IPS-20b (cell line): ENCODE data around the gene SH3BGRL.
"Not testable (repeated sequence)": the region's sequence is repeated elsewhere in the genome, so short reads cannot be mapped to it uniquely, and the experiment has no call there.

ENCODE experiments used
- H3K27ac ChIP-seq: one replicate; pipeline ENCODE4 v1.5.1; 2013; ENCODE audit warnings: low read length
- H3K27me3 ChIP-seq: 2 replicates; pipeline ENCODE4 v1.6.1; 2013; ENCODE audit warnings: mild to moderate bottlenecking, low read length, inconsistent platforms; ENCODE audit not compliant: insufficient read depth
- H3K36me3 ChIP-seq: 2 replicates; pipeline ENCODE4 v1.6.1; 2013; ENCODE audit warnings: low read depth, mild to moderate bottlenecking, inconsistent platforms, low read length, moderate library complexity; ENCODE audit not compliant: insufficient read depth
- H3K4me1 ChIP-seq: 2 replicates; pipeline ENCODE4 v1.6.1; 2013; ENCODE audit warnings: mild to moderate bottlenecking, control low read depth, inconsistent platforms, low read length, moderate library complexity; ENCODE audit not compliant: insufficient read depth
- H3K4me3 ChIP-seq: 2 replicates; pipeline ENCODE4 v1.5.1; 2013; ENCODE audit warnings: mild to moderate bottlenecking, low read length, inconsistent platforms
- H3K9ac ChIP-seq: 2 replicates; pipeline ENCODE4 v1.6.1; 2013; ENCODE audit warnings: low read depth, mild to moderate bottlenecking, inconsistent platforms, low read length, moderate library complexity
- H3K9me3 ChIP-seq: 2 replicates; pipeline ENCODE4 v1.6.1; 2013; ENCODE audit warnings: mild to moderate bottlenecking, low read depth, low read length, inconsistent platforms; ENCODE audit not compliant: insufficient read depth

The SH3BGRL gene

DNA sequence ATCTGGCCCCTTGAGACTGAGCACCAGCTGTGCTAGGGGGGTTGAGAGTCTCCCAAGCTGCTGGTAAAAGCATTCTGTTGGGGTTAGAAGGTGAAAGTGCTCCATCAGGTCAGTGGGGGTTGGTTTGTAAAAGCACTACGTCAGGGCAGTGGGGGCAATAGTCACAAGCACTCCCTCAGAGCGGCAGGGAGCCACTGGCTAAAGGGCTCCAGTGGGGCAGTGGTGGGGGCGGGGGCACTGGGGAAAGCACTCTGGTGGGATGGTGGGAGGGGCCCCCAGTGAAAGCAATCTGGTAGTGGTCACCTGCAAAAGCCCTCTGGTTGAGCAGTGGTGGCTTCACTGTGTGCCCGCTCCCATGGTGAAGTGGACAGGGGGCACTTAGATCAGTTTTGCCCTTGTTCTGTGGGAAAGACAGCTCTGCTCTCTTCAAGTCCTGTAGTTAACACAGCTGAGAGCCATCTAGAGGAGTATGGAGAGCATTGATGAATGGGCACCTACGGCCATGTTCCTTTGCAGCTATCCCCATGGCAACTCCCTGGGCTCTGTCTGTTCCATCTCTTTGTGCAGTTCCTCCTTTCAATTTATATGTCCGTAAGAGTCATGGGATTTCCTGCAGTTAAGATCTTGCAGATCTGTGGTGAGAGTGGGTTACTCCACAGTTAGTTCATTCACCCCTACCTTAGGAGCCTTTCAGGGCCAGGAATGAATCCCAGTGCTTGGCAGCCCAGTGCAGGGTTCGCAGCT, 106.4 kb downstream of the SH3BGRL start:
- Histone ChIP-seq H3K36me3 (no peaks in the 10 kb centered on the region), H3K9me3 (no peaks in the 10 kb centered on the region), H3K27me3 (no peaks in the 10 kb centered on the region), H3K4me1 (no peaks in the 10 kb centered on the region), H3K27ac (no peak overlapping the region), H3K9ac (no peak overlapping the region), H3K4me3 (no peak overlapping the region)

DNA sequence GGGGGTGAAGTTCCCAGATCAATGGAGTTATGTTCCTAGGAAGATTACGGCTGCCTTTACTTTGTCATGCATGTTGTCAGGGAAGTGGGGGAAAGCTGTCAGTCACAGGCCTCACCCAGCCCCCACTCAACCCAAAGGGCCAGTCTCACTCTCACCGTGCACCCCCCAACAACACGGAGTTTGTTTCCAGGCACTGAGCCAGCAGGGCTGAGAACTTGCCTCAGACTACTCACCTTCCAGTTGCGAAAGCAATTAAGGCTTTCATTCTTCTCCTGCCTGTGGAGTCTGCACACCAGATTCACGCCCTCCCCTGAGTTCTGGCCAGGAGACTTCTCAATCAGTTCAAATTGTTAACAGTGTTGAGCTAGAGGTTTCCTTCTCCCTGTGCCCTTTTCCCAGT, 114.3 kb downstream of the SH3BGRL start:
- H3K36me3 ChIP-seq: no peaks in the 10 kb centered on the region
- no peak overlapping the region for H3K4me3 ChIP-seq
- H3K27ac ChIP-seq: no peak overlapping the region
- no peak overlapping the region for H3K9ac ChIP-seq
- no peaks in the 10 kb centered on the region for H3K9me3 ChIP-seq
- no peaks in the 10 kb centered on the region for H3K27me3 ChIP-seq
- no peaks in the 10 kb centered on the region for H3K4me1 ChIP-seq

DNA sequence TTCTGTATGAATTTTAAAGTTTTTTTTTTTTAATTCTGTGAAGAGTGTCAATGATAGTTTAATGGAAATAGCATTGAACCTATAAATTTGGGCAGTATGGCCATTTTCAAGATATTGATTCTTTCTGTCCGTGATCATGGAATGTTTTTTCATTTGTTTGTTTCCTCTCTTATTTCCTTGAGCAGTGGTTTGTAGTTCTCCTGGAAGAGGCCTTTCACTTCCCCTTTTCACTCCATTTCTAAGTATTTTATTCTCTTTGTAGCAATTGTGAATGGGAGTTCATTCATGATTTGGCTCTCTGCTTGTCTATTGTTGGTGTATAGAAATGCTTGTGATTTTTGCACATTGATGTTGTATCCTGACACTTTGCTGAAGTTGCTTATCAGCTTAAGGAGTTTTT, 129.8 kb downstream of the SH3BGRL start:
- not testable (repeated sequence) for H3K4me3 ChIP-seq, H3K9me3 ChIP-seq, H3K36me3 ChIP-seq, H3K27me3 ChIP-seq, H3K4me1 ChIP-seq, H3K9ac ChIP-seq, H3K27ac ChIP-seq

DNA sequence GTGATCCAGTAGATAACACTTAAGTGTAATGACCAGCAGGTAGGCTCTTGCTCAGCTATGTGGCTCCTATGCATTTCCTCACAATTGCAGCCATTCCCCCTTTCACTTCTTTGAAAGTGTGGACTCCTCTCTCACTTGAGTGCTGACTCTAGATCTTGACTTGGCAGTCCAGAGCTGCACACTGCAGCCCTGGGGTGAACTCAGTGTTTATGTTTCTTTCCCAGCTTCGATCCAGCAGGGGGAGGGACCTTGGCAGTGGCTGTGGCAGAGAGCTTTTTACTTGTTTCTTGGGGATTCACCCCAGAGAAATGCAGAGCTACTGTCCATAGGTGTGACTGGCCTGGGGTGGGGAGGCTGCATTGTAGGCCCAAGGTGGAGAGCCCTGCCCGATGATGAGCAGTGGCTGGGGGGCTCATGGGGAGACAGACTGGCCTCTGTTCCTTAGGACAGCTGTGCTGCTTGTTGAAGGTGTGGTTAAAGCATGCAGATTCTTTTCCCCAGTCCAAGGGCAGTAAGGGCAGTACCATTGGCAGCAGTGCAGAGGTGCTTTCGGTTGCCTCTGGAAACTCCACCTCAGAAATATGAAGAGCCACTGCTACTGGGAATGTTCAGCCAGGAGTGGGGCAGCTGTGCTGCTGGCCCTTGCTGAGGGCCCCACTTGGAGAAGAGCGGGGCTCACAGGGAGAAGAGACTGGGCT, 134.7 kb downstream of the SH3BGRL start:
- no peaks in the 10 kb centered on the region; the same call in 1 of the 2 replicates for H3K4me1 ChIP-seq
- no peaks in the 10 kb centered on the region for H3K9me3 ChIP-seq
- no peak overlapping the region for H3K27ac ChIP-seq
- no peaks in the 10 kb centered on the region for H3K36me3 ChIP-seq
- no peak overlapping the region for H3K4me3 ChIP-seq
- H3K9ac ChIP-seq: no peak overlapping the region
- H3K27me3 ChIP-seq: no peaks in the 10 kb centered on the region

DNA sequence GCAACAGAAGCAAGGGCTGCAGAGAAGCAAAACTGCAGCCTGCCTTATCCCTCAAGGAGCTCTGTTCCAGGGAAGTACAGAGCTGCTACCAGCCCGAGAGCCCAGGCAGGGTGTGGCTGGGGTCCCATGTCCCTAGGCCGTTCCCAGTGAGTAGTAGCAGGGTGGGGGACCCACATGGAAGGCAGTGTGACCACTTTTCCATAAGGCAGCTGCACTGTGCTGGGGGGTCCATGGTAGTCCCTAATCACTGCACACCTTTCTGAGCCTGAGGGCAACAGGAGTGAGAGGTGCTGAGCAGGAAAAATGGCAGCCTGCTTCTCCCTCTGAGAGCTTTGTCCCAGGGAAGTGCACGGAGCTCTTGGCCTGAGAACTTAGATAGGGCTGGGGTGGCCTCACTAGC, 135.9 kb downstream of the SH3BGRL start:
- H3K27me3 ChIP-seq: no peaks in the 10 kb centered on the region
- H3K9me3 ChIP-seq: no peaks in the 10 kb centered on the region
- no peaks in the 10 kb centered on the region; the same call in 1 of the 2 replicates for H3K4me1 ChIP-seq
- H3K9ac ChIP-seq: no peak overlapping the region
- no peak overlapping the region for H3K4me3 ChIP-seq
- no peaks in the 10 kb centered on the region for H3K36me3 ChIP-seq
- H3K27ac ChIP-seq: no peak overlapping the region

DNA sequence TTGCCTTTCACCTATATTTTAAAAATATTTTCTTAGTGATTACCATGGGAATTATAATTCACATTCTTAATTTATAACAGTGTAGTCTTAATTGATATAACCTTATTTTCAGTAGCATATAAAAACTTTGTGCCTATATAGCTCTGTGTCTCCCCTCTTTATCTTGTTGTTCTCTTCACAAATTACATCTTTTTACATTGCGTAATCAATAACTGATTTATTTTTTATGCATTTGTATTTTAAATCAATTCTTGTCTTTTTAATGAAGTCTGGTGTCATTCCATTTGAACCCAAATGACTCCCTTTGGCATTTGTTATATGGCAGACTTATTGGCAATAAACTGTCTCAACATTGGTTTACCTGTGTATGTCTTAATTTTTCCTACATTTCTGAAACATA, 137.0 kb downstream of the SH3BGRL start:
- H3K36me3 ChIP-seq: no peaks in the 10 kb centered on the region
- H3K27ac ChIP-seq: no peak overlapping the region
- H3K9me3 ChIP-seq: no peaks in the 10 kb centered on the region
- no peaks in the 10 kb centered on the region; the same call in 1 of the 2 replicates for H3K4me1 ChIP-seq
- no peak overlapping the region for H3K4me3 ChIP-seq
- H3K9ac ChIP-seq: no peak overlapping the region
- H3K27me3 ChIP-seq: no peaks in the 10 kb centered on the region

DNA sequence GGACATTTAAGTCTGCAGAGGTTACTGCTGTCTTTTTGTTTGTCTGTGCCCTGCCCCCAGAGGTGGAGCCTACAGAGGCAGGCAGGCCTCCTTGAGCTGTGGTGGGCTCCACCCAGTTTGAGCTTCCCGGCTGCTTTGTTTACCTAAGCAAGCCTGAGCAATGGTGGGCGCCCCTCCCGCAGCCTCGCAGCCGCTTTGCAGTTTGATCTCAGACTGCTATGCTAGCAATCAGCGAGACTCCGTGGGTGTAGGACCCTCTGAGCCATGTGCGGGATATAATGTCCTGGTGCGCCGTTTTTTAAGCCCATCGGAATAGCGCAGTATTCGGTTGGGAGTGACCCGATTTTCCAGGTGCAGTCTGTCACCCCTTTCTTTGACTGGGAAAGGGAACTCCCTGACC, 143.4 kb downstream of the SH3BGRL start:
- not testable (repeated sequence) for H3K36me3 ChIP-seq, H3K9ac ChIP-seq, H3K9me3 ChIP-seq, H3K27ac ChIP-seq, H3K4me3 ChIP-seq, H3K27me3 ChIP-seq, H3K4me1 ChIP-seq
